Sigmoid colon (tissue), 4 donors: ENCODE data around the gene AAMP.

Experiments used
- CTCF ChIP-seq, 4 experiments: fragments of 450-650 bp in 3 of 4; fragments of 200-600 bp in 1 of 4; IDR thresholded peaks; one replicate each; pipeline ENCODE4 v1.5.1; 2016 to 2019; ENCODE audit warnings: antibody characterized with exemption in 4 of 4, mild to moderate bottlenecking in 3 of 4, moderate library complexity in 2 of 4
- EP300 ChIP-seq, 4 donors: sonication (generic); formaldehyde crosslinking; IDR thresholded peaks; one replicate each; pipeline ENCODE4 v1.6.1; 2017; ENCODE audit warnings: antibody characterized with exemption in 4 of 4
- POLR2AphosphoS5 ChIP-seq, 4 donors: sonication (generic); formaldehyde crosslinking; IDR thresholded peaks; one replicate each; pipeline ENCODE4 v1.6.1; 2017; ENCODE audit warnings: antibody characterized with exemption in 4 of 4

GRCh38 chr2:218255446-218255845, 14.5 kb downstream of the AAMP start:
- TF ChIP-seq CTCF (IDR thresholded peaks at IDR 0.05) (no peak), EP300 (IDR thresholded peaks at IDR 0.05) (no peak), POLR2AphosphoS5 (IDR thresholded peaks at IDR 0.05) (no peak)
